WERI-Rb-1 (cell line): ENCODE data around the gene IL3.

Experiments used
- DNase-seq: peaks from one replicate; pipeline ENCODE4 v3.0.0-alpha.2; 2020
- H3K27ac ChIP-seq: fragments of 250-450 bp; sonication (Bioruptor Pico); 2 replicates; pipeline ENCODE4 v1.5.1; 2020; ENCODE audit warnings: mild to moderate bottlenecking, moderate library complexity
- H3K27me3 ChIP-seq: fragments of 250-450 bp; sonication (Bioruptor Pico); 2 replicates; pipeline ENCODE4 v1.5.1; 2021; ENCODE audit warnings: mild to moderate bottlenecking, low read depth, moderate library complexity; ENCODE audit not compliant: insufficient read depth, severe bottlenecking
- H3K36me3 ChIP-seq: fragments of 250-450 bp; sonication (Bioruptor Pico); 2 replicates; pipeline ENCODE4 v1.5.1; 2020; ENCODE audit warnings: mild to moderate bottlenecking, moderate library complexity
- H3K4me3 ChIP-seq: 2 replicates; pipeline ENCODE4 v1.5.1; 2011; ENCODE audit warnings: low read depth, mild to moderate bottlenecking, control low read depth, low read length
- H3K9me3 ChIP-seq: fragments of 250-450 bp; sonication (Bioruptor Pico); 2 replicates; pipeline ENCODE4 v1.5.1; 2021; ENCODE audit warnings: mild to moderate bottlenecking, moderate library complexity; ENCODE audit not compliant: severe bottlenecking
- CTCF ChIP-seq: IDR thresholded peaks from 2 replicates; pipeline ENCODE4 v1.5.1; 2011; ENCODE audit warnings: low read depth, mild to moderate bottlenecking, control low read depth, inconsistent platforms, low read length

The IL3 gene

DNA sequence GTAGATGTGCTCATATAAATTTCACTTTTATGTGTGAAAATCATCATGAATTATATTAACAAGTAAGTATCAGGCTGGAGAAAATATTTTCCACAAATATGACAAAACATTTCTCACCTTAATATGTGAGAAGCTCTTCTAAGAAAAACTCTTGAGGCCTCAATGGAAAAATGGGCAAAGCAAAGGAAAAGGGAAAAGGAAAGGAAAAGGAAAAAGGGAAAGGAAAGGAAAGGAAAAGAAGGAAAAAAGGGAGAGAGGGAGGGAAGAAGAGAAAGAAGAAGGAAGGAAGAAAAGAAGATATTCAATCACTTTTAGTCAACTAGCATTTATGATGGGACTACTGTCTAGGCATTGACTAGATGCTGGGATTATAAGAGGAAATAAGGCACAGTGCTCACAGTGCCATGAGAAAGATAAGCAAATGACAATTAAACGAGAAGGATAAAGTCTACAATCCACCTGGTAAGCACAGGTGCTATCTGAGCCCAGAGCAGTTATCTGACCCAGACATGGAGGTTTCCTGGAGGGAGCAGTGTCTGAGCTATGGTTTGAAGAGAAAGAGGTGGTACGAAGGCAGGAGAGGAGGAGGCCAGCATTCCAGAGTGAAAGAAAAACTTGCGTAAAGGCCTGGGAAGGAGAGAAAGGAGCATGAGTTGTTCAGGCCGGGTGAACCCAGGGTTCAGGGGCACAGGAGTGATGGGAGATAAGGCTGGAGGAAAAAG is 30.7 kb upstream of the IL3 start:
- Histone ChIP-seq H3K36me3 (no peaks in the 10 kb centered on the region), H3K4me3 (no peak overlapping the region), H3K9me3 (no peaks in the 10 kb centered on the region), H3K27ac (no peak overlapping the region), H3K27me3 (no peaks in the 10 kb centered on the region)
- TF ChIP-seq CTCF: no peak
- no peak for DNase-seq

- Histone ChIP-seq H3K4me3 (no peak overlapping the region), H3K9me3 (no peaks in the 10 kb centered on the region), H3K27me3 (no peaks in the 10 kb centered on the region), H3K27ac (no peak overlapping the region), H3K36me3 (no peaks in the 10 kb centered on the region)
- DNase-seq: no peak
- no peak for TF ChIP-seq CTCF
Measured at GRCh38 chr5:132030610-132031009, 29.8 kb upstream of the IL3 start.

DNA sequence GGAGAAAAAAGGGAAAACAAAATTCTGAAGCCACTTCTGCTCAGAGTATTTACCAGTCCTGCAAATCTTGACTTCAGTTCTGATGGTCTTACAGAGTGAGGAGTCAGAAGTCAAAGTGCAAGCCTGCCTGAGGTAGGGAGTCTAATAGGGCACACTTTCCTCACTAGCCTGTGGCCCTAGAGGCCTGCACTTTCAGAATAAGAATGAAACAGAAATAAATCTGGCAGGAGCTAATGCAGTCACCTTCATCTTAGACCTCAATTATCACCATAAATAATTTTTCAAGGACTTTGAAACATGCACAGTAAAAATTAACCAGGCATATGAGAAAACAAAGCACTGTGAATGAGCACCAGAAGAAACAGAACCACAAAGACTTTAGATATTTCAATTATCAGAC is 28.3 kb upstream of the IL3 start:
- Histone ChIP-seq H3K9me3 (no peaks in the 10 kb centered on the region), H3K4me3 (no peak overlapping the region), H3K36me3 (no peaks in the 10 kb centered on the region), H3K27me3 (no peaks in the 10 kb centered on the region), H3K27ac (no peak overlapping the region)
- TF ChIP-seq CTCF: no peak
- no peak for DNase-seq

DNA sequence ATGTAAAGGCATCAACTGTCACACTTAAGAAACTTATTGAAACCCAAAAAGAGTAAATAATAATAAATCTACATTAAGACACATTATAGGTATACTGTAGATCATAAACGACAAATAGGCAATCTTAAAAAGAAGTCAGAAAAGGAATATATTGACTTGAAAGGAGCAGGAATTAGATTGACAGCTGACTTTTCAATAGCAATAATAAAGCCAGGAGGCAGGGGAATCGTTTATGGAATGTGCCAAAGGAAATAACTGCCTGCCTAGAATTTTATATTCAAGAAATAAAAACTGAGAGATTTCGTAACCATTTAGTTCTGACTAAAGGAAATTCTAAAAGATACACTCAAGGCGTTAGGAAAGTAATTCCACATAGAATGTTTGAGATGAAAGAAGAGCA is 27.3 kb upstream of the IL3 start:
- Histone ChIP-seq H3K36me3 (no peaks in the 10 kb centered on the region), H3K27me3 (no peaks in the 10 kb centered on the region), H3K9me3 (no peaks in the 10 kb centered on the region), H3K4me3 (no peak overlapping the region), H3K27ac (no peak overlapping the region)
- DNase-seq: no peak
- TF ChIP-seq CTCF: no peak

GRCh38 chr5:132037353-132037752 is 23.1 kb upstream of the IL3 start:
- H3K36me3 ChIP-seq: no peaks in the 10 kb centered on the region
- H3K27ac ChIP-seq: no peak overlapping the region
- H3K9me3 ChIP-seq: no peaks in the 10 kb centered on the region

More at GRCh38 chr5:132037353-132037752, 23.1 kb upstream of the IL3 start:
- no peak for TF ChIP-seq CTCF
- no peaks in the 10 kb centered on the region for H3K27me3 ChIP-seq
- H3K4me3 ChIP-seq: no peak overlapping the region
- DNase-seq: no peak
